GM19239 (cell line): ENCODE measurements around the gene SERHL2.
"Not testable (repeated sequence)": the region's sequence is repeated elsewhere in the genome, so short reads cannot be mapped to it uniquely, and the experiment has no call there.

Experiments
- DNase-seq: peaks from one replicate; pipeline ENCODE4 v3.0.0; 2011; ENCODE audit warnings: low spot score; ENCODE audit not compliant: insufficient read length
- FAIRE-seq: peaks from 2 replicates; lab custom pipeline; 2011; peaks lifted over from hg19 to GRCh38; lab: Jason Lieb, UNC

Gene SERHL2

GRCh38 chr22:42533638-42533977, 20.1 kb upstream of the SERHL2 start:
- no peak for FAIRE-seq
- DNase-seq: no peak

- DNase-seq, FAIRE-seq: not testable (repeated sequence)
Observed at GRCh38 chr22:42535082-42535731, 18.5 kb upstream of the SERHL2 start.

- no peak for DNase-seq
- FAIRE-seq: no peak
Observed at GRCh38 chr22:42536166-42536565, 17.6 kb upstream of the SERHL2 start.

GRCh38 chr22:42536634-42537033, 17.1 kb upstream of the SERHL2 start:
- FAIRE-seq, DNase-seq: not testable (repeated sequence)

- FAIRE-seq: peak; percentile 71
- DNase-seq: not testable (repeated sequence)
Observed at GRCh38 chr22:42537199-42537831, 16.4 kb upstream of the SERHL2 start.

- FAIRE-seq: peak; percentile 79
- not testable (repeated sequence) for DNase-seq
Observed at GRCh38 chr22:42539236-42539771, 14.5 kb upstream of the SERHL2 start.

GRCh38 chr22:42544686-42545085, 9.1 kb upstream of the SERHL2 start:
- FAIRE-seq: no peak
- DNase-seq: no peak

- DNase-seq: no peak
- FAIRE-seq: no peak
Observed at GRCh38 chr22:42547562-42547961, 6.2 kb upstream of the SERHL2 start.

- not testable (repeated sequence) for FAIRE-seq, DNase-seq
Observed at GRCh38 chr22:42548126-42548525, 5.6 kb upstream of the SERHL2 start.

- no peak for DNase-seq
- FAIRE-seq: no peak
Observed at GRCh38 chr22:42548597-42549330, 5.0 kb upstream of the SERHL2 start.

- DNase-seq (no peak), FAIRE-seq (no peak)
Observed at GRCh38 chr22:42549331-42550060, 4.3 kb upstream of the SERHL2 start.

GRCh38 chr22:42552294-42552647, 1.5 kb upstream of the SERHL2 start:
- not testable (repeated sequence) for DNase-seq, FAIRE-seq

- no peak for DNase-seq
- no peak for FAIRE-seq
Observed at GRCh38 chr22:42560381-42560780, 6.6 kb downstream of the SERHL2 start.

- DNase-seq (no peak), FAIRE-seq (peak; percentile 21)
Observed at GRCh38 chr22:42560781-42561180, 7.0 kb downstream of the SERHL2 start.

- FAIRE-seq (no peak), DNase-seq (no peak)
Observed at GRCh38 chr22:42561856-42562255, 8.1 kb downstream of the SERHL2 start.

- DNase-seq (no peak), FAIRE-seq (peak; percentile 68)
Observed at GRCh38 chr22:42562279-42562678, 8.5 kb downstream of the SERHL2 start.

- FAIRE-seq (peak; percentile 76), DNase-seq (no peak)
Observed at GRCh38 chr22:42562684-42563083, 8.9 kb downstream of the SERHL2 start.

- not testable (repeated sequence) for FAIRE-seq, DNase-seq
Observed at GRCh38 chr22:42563943-42564342, 10.2 kb downstream of the SERHL2 start.

GRCh38 chr22:42564699-42565098, 10.9 kb downstream of the SERHL2 start:
- no peak for FAIRE-seq
- DNase-seq: no peak

GRCh38 chr22:42565956-42566355, 12.2 kb downstream of the SERHL2 start:
- FAIRE-seq (no peak), DNase-seq (no peak)
